GM19452 (cell line): ENCODE data around the gene PRSS8.
"Not testable (repeated sequence)": the region's sequence is repeated elsewhere in the genome, so short reads cannot be mapped to it uniquely, and the experiment has no call there.

ENCODE experiments used
- ATAC-seq: cut with Tn5 transposase; IDR thresholded peaks from one replicate; pipeline ENCODE4 v1.9.1; 2021; ENCODE audit not compliant: unreplicated experiment

Gene PRSS8

GRCh38 chr16:31106509-31107464, 28.7 kb downstream of the PRSS8 start:
- no peak for ATAC-seq

DNA sequence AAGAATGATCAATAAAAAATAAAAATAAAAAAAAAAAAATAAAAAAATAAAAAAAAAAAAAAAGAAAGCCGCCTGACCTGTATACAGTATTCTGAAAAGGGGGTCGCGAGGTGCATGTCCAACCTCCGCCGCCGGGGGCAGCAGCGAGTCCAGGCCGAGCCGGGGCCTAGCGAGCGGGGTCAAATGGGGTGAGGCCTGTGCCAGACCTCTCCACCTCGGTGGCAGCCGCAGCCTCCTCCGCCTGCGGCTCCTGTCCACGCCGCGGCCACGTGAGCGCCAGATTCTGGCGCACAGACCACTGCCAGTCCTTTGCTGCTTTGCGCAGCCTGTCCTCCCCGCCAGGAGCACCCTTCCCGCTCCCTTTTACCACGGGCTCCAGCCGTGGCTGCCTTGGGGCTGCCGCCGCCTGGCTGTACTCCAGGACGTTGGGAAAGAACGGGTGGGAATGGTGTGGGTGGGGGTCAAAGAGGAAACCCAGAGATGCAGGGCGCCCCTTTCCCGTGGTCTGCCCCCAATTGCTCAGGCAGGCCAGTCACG, 29.8 kb downstream of the PRSS8 start:
- no peak for ATAC-seq

DNA sequence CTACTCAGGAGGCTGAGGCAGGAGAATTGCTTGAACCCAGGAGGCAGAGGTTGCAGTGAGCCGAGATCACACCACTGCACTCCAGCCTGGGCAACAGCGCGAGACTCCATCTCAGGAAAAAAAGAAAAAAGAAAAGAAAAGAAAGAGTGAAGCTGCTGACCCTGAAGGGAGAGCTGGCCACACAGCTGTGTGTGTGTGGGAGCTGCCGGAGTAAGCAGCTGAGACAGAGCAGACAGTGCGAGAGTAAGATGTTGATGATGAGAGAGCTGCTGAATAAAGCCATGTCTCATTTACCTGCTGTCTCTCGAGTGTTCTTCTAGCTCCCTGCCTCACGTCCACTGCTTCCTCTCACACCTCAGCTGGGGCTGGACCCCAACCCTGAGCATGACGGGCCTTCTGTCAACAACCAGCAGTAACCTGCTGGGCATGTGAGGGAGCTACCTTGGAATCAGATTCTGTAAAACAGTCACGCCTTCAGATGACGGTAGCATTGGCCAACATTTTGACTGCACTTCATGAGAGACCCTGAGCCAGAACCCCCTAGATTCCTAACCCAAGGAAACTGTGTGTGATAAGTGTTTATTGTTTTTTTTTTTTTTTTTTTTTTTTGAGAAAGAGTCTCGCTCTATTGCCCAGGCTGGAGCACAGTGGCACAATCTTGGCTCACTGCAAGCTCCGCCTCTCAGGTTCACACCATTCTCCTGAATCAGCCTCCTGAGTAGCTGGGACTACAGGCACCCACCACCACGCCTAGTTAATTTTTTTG, 34.5 kb downstream of the PRSS8 start:
- not testable (repeated sequence) for ATAC-seq

DNA sequence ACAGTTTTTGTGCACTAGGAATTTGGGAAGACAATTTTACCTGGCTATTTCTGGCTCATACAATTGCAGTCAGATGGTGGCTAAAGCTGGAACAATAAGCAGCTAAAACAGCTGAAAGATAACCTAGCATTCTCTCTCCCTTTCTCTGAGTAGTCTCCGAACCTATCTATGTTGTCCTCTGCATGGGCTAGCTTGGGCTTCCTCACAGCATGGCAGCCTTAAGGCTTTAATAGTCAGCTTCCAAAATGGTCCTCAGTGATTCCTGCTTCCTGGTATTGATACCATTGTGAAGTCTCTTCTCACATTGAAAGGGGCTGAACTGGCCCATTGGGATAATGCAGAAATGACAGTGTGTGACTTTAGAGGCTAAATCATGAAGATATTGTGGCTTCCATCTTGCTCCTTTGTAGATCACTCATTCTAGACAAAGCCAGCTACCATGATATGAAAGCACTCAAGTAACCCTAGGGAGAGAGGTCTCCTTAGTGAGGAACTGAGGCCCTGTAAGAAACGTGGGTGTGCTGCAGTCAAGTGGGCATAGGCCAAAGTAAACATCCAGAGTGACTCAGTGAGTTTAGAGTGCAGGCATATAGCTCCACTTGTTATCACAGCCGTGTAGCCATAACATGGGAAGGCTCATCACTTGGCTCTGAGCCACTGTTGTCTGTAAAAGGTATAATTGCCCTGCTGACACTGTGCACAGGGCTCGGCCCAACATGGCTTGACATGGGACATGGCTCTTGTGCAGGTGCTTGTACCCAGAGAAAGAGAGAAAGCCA, 35.5 kb downstream of the PRSS8 start:
- ATAC-seq = no peak

- peak; percentile 83 for ATAC-seq
Measured at GRCh38 chr16:31094424-31095120, 41.0 kb downstream of the PRSS8 start, which contains the start of gene VKORC1. Gene VKORC1, minus strand, starts transcription at chr16:31094797. Its CDS starts 68 bp downstream, at chr16:31094729.

GRCh38 chr16:31094088-31094423, 41.5 kb downstream of the PRSS8 start:
- no peak for ATAC-seq

DNA sequence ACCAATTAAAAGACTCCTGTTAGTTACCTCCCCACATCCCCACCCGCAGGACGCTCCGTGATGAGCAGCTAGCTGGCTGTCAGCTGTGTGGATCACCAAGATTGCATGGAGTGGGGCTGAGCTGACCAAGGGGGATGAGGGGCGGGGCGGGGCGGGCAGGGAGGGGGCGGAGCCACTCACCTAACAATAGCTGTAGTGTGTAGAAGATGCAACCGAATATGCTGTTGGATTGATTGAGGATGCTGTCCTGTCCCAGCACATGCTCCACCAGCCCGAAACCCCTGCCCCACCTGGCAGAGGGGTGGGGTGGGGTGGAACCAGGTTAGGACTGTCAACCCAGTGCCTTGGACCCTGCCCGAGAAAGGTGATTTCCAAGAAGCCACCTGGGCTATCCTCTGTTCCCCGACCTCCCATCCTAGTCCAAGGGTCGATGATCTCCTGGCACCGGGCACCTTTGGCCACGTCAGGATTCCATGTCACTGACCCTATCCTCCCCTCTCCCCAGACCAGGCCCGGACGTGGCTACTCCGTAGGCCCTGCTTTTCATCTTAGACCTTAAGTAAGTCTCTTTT, 42.3 kb downstream of the PRSS8 start:
- ATAC-seq = no peak

DNA sequence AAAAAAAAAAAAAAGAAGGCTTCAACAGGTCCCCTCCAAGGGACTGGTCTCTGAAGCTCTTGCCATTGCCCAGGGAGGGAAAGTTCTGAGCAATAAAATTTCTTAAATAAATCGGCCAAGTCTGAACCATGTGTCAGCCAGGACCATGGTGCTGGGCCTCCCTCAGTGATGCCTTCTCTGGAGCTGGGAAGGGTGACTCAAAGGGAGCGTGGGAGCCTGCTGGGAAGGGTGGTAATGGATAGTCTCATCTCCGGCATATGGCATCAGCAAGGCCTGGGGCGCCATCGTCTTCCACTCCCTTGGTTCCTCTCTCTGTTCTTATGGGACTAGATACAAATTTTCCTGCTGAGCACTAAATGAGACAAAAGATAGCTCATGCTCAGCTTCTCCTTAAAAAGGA, 43.2 kb downstream of the PRSS8 start:
- ATAC-seq = no peak

- ATAC-seq = no peak
Measured at GRCh38 chr16:31090540-31090939, 45.0 kb downstream of the PRSS8 start.

DNA sequence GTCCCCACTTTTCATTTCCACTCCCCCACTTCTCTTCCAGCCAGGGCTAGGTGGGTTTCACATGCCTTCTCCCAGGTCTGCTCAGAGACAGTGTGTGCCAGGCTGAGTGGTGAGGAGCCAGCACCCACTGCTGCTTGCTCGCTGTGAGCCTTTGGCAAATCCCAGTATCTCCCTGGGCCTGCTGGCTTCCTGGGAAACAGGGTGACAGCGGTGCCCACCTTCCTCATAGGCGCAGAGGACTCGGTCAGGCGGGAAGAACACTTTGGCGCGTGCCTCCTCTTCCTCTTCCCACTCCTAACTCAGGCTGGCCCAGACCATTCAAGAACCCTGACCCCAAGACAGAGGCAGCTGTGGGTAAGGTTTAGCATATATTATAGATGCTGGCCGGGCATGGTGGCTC, 46.3 kb downstream of the PRSS8 start:
- no peak for ATAC-seq

- ATAC-seq = no peak
Measured at GRCh38 chr16:31088459-31089183, 46.9 kb downstream of the PRSS8 start, which contains the start of gene PRSS53. Gene PRSS53, minus strand, starts transcription at chr16:31088943. Its CDS starts 134 bp downstream, at chr16:31088809.

- no peak for ATAC-seq
Measured at GRCh38 chr16:31087971-31088370, 47.6 kb downstream of the PRSS8 start.

GRCh38 chr16:31087481-31087880, 48.0 kb downstream of the PRSS8 start:
- no peak for ATAC-seq

GRCh38 chr16:31086629-31086906, 49.0 kb downstream of the PRSS8 start:
- ATAC-seq = no peak

GRCh38 chr16:31085873-31086628, 49.5 kb downstream of the PRSS8 start:
- ATAC-seq = no peak

GRCh38 chr16:31085411-31085810, 50.1 kb downstream of the PRSS8 start:
- ATAC-seq = no peak

DNA sequence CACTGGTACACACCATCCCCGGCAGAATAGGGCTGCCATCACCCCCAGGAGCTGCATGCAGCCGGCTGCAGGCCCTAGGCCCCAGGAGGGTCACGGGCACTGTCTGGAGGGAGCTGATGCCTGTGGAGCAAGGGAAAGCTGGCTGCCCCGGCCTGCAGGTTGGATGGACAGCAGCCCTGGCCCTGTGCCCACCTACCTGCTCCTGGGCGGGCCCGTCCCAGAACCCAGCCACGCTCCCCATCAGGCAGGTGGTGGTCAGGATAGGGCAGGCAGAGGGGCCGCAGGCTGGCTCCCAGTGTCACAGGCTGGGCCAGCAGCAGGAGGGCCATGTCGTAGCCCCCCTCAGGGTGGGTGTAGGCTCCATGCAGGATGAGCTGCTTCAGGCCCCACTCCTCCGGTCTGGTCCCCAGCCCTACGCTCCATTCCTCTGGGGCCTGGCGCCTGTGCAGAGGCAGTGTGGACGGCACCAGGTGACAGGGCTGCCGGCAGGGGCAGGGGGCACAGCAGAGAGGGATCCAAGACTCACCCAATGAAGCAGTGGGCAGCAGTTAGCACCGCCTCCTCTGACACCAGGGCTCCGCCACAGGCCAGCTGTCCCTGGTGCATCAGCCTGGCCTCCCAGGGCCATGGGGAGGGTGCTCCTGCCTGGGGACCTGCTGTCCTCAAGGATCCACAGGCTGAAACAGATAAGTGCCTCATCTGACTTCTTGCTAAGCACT, 50.8 kb downstream of the PRSS8 start:
- no peak for ATAC-seq

- no peak for ATAC-seq
Measured at GRCh38 chr16:31083981-31084380, 51.5 kb downstream of the PRSS8 start.
